Neuronal stem cell (in vitro differentiated cells): ENCODE results near the gene SNAPC1.

Experiments
- DNase-seq: peaks from one replicate; pipeline ENCODE4 v3.0.0-alpha.2; 2013; ENCODE audit warnings: low spot score
- H2AFZ ChIP-seq: one replicate; pipeline ENCODE4 v1.6.1; 2013; ENCODE audit warnings: mild to moderate bottlenecking, low read length, inconsistent platforms
- H2AK5ac ChIP-seq: 2 replicates; pipeline ENCODE4 v1.6.1; 2013; ENCODE audit warnings: low read depth, mild to moderate bottlenecking, inconsistent platforms, low read length, moderate library complexity, mixed read lengths
- H2BK120ac ChIP-seq: 2 replicates; pipeline ENCODE4 v1.6.1; 2013; ENCODE audit warnings: low read depth, mild to moderate bottlenecking, inconsistent platforms, low read length, moderate library complexity, mixed read lengths
- H2BK12ac ChIP-seq: one replicate; pipeline ENCODE4 v1.6.1; 2013; ENCODE audit warnings: low read length, inconsistent platforms
- H2BK15ac ChIP-seq: 2 replicates; pipeline ENCODE4 v1.6.1; 2013; ENCODE audit warnings: mild to moderate bottlenecking, low read length, inconsistent platforms, mixed read lengths
- H2BK5ac ChIP-seq: one replicate; pipeline ENCODE4 v1.6.1; 2013; ENCODE audit warnings: inconsistent platforms, mild to moderate bottlenecking, low read length, moderate library complexity
- H3K14ac ChIP-seq: one replicate; pipeline ENCODE4 v1.6.1; 2013; ENCODE audit warnings: low read length, inconsistent platforms
- H3K18ac ChIP-seq: 2 replicates; pipeline ENCODE4 v1.6.1; 2013; ENCODE audit warnings: low read length, inconsistent platforms
- H3K23ac ChIP-seq: 2 replicates; pipeline ENCODE4 v1.6.1; 2013; ENCODE audit warnings: low read depth, mild to moderate bottlenecking, mixed read lengths, low read length, inconsistent platforms; ENCODE audit not compliant: poor library complexity
- H3K27ac ChIP-seq: replicated peaks from 3 replicates; pipeline ENCODE4 v1.5.1; 2013; ENCODE audit warnings: low read length, inconsistent platforms
- H3K27me3 ChIP-seq, 3 experiments: 2 replicates each; pipeline ENCODE4 v1.6.1; 2013; ENCODE audit warnings: low read length in 3 of 3, mild to moderate bottlenecking in 2 of 3, inconsistent platforms in 1 of 3, low read depth in 1 of 3, mixed read lengths in 1 of 3, moderate library complexity in 1 of 3; ENCODE audit not compliant: control insufficient read depth in 3 of 3, insufficient read depth in 3 of 3
- H3K36me3 ChIP-seq, 2 donors: replicated peaks in 1 of 2; 2 replicates each; pipeline ENCODE4 v1.6.1; 2013; ENCODE audit warnings: low read length in 2 of 2; ENCODE audit not compliant: control insufficient read depth in 2 of 2, insufficient read depth in 2 of 2
- H3K4ac ChIP-seq: 2 replicates; pipeline ENCODE4 v1.6.1; 2013; ENCODE audit warnings: inconsistent platforms, mild to moderate bottlenecking, low read length, moderate library complexity
- H3K4me1 ChIP-seq, 2 donors: 1 replicate in 1 of 2; 2 replicates in 1 of 2; pipeline ENCODE4 v1.6.1; 2013; ENCODE audit warnings: low read length in 2 of 2, low read depth in 1 of 2; ENCODE audit not compliant: control insufficient read depth in 2 of 2, insufficient read depth in 1 of 2
- H3K4me2 ChIP-seq: one replicate; pipeline ENCODE4 v1.6.1; 2013; ENCODE audit warnings: mild to moderate bottlenecking, low read length, inconsistent platforms; ENCODE audit not compliant: insufficient read depth, poor library complexity, severe bottlenecking
- H3K4me3 ChIP-seq, 2 donors: 2 replicates each; pipeline ENCODE4 v1.5.1; 2013; ENCODE audit warnings: low read length in 2 of 2, mild to moderate bottlenecking in 2 of 2, inconsistent platforms in 1 of 2, moderate library complexity in 1 of 2
- H3K79me1 ChIP-seq: one replicate; pipeline ENCODE4 v1.6.1; 2013; ENCODE audit warnings: low read depth, mild to moderate bottlenecking, inconsistent platforms, low read length, moderate library complexity
- H3K9ac ChIP-seq: one replicate; pipeline ENCODE4 v1.6.1; 2013; ENCODE audit warnings: mild to moderate bottlenecking, low read depth, low read length, inconsistent platforms; ENCODE audit not compliant: poor library complexity
- H3K9me3 ChIP-seq, 2 donors: replicated peaks in 1 of 2; 2 replicates each; pipeline versions ENCODE3 to v1.6.1; 2013; ENCODE audit warnings: low read length in 2 of 2, mild to moderate bottlenecking in 2 of 2, inconsistent platforms in 1 of 2, low read depth in 1 of 2, mixed read lengths in 1 of 2, moderate library complexity in 1 of 2; ENCODE audit not compliant: control insufficient read depth in 2 of 2, insufficient read depth in 1 of 2
- H4K8ac ChIP-seq: one replicate; pipeline ENCODE4 v1.6.1; 2013; ENCODE audit warnings: low read depth, mild to moderate bottlenecking, inconsistent platforms, low read length, moderate library complexity
- H4K91ac ChIP-seq: one replicate; pipeline ENCODE4 v1.6.1; 2013; ENCODE audit warnings: low read length, low read depth, mild to moderate bottlenecking, inconsistent platforms; ENCODE audit not compliant: poor library complexity
- WGBS, 2 donors: extraction: QIAGEN DNeasy Blood & Tissue Kit; methylation state at CpG; one replicate each; pipeline ENCODE4 v1.1.7; 2013; ENCODE audit warnings: missing lambda C conversion rate in 2 of 2, mixed read lengths in 1 of 2; ENCODE audit not compliant: insufficient read length in 2 of 2, insufficient replicate concordance in 1 of 2; ENCODE audit errors: extremely low coverage in 2 of 2; 5-methylcytosine and 5-hydroxymethylcytosine counted together

Gene SNAPC1

DNA sequence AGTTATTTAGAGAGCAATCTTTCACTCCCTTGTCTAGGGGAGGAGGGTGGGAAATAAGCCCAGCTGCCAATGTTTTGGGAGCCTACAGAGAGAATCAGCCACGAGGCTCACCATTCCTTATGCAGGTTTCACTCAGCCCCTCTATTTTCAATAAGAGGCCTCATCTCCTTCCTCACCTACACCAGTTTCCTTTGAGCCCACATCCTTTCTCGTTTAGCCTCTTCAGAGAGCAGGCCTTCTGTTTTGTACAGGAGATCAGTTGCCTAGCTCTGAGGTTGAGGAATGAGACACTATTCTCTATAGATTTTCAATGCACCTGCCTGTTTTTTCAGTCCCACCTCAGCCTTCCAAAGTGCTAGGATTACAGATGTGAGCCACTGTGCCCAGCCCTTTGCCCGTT, 17.9 kb downstream of the SNAPC1 start:
- Histone ChIP-seq H2BK12ac (no peak overlapping the region), H3K36me3 (peaks cover 14 to 95% of the 10 kb centered on the region in 2 donors), H3K9ac (no peak overlapping the region), H4K8ac (no peak overlapping the region), H3K79me1 (no peaks in the 10 kb centered on the region), H2BK5ac (no peak overlapping the region), H3K4me2 (no peak overlapping the region), H2BK120ac (no peak overlapping the region), H3K14ac (no peak overlapping the region), H3K4me3 (no peak overlapping the region), H3K9me3 (no peaks in the 10 kb centered on the region), H3K27me3 (no peaks in the 10 kb centered on the region), H4K91ac (no peak overlapping the region), H3K23ac (no peak overlapping the region), H2AK5ac (no peak overlapping the region), H2AFZ (no peak overlapping the region), H2BK15ac (no peak overlapping the region), H3K27ac (no peak overlapping the region), H3K4ac (no peak overlapping the region), H3K4me1 (no peaks in the 10 kb centered on the region), H3K18ac (no peak overlapping the region)
- WGBS, 2 donors: no CpG with 5 or more reads among the region's 3 CpGs
- no peak for DNase-seq

DNA sequence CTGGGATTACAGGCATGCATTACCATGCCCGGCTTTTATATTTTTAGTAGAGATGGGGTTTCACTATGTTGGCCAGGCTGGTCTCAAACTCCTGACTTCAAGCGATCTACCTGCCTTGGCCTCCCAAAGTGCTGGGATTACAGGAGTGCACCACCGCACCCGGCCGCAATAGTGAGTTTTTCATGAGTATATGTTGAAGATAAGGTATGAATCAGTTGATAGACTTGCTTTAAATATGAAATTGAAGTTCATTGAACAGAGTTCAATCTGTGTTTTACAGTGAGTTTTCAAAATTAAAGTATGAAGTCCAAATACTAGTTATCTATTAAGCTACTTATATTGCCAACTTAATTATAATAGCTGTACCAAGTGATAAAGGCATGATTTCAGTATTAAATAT, 35.1 kb downstream of the SNAPC1 start:
- Histone ChIP-seq H3K79me1 (no peaks in the 10 kb centered on the region), H2BK12ac (no peak overlapping the region), H3K9me3 (no peaks in the 10 kb centered on the region), H4K8ac (no peak overlapping the region), H3K4me3 (no peak overlapping the region), H3K4me1 (no peaks in the 10 kb centered on the region), H3K14ac (no peak overlapping the region), H4K91ac (no peak overlapping the region), H3K27ac (no peak overlapping the region), H2BK5ac (no peak overlapping the region), H3K36me3 (peaks cover 0 to 37% of the 10 kb centered on the region in 2 donors), H3K27me3 (no peaks in the 10 kb centered on the region), H3K4me2 (no peak overlapping the region), H3K18ac (no peak overlapping the region), H2AFZ (no peak overlapping the region), H3K9ac (no peak overlapping the region), H2BK15ac (no peak overlapping the region), H3K23ac (no peak overlapping the region), H2BK120ac (no peak overlapping the region), H3K4ac (no peak overlapping the region), H2AK5ac (no peak overlapping the region)
- no CpG with 5 or more reads among the region's 5 CpGs for WGBS, 2 donors
- no peak for DNase-seq

DNA sequence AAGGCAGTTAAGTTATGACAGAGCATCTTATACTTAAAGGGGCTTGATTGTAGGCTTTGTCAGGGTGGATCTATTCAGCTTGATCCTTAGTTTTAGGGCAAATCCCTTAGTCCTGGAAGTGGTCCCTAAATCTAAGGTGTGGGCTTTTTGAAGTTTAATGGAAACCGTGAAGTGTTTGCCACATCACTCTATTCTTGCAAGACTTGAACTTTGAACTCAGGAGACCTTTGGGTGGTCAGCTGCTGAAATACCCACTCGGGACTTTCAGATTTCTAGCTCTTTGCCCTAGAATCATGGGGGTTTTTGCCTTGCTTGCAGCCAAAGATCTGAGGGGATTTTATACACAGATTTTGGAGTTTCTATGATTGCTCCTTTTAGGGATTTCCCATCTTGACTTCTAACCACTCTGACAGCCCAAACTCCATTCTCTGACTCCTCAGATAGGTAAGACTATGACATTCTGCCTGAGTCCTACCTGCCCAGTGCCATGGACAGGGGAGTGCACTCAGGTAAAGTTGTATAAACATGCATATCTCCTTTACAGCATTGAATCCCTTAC, 39.9 kb downstream of the SNAPC1 start:
- H3K14ac ChIP-seq: no peak overlapping the region
- H3K9ac ChIP-seq: no peak overlapping the region
- H3K9me3 ChIP-seq: no peaks in the 10 kb centered on the region
- no peak overlapping the region for H2BK15ac ChIP-seq
- no peak overlapping the region for H3K18ac ChIP-seq
- no peaks in the 10 kb centered on the region for H3K36me3 ChIP-seq
- no peak overlapping the region for H3K4me3 ChIP-seq
- H2BK12ac ChIP-seq: no peak overlapping the region
- H4K91ac ChIP-seq: no peak overlapping the region
- no peak overlapping the region for H2BK120ac ChIP-seq
- H3K23ac ChIP-seq: no peak overlapping the region
- H3K27ac ChIP-seq: no peak overlapping the region
- H3K79me1 ChIP-seq: no peaks in the 10 kb centered on the region
- no peak overlapping the region for H4K8ac ChIP-seq
- WGBS, 2 donors: no CpG with 5 or more reads among the region's 2 CpGs
- H3K4ac ChIP-seq: no peak overlapping the region
- H2AK5ac ChIP-seq: no peak overlapping the region
- DNase-seq: no peak
- H2AFZ ChIP-seq: no peak overlapping the region
- peaks cover 0 to 4% of the 10 kb centered on the region in 2 donors for H3K4me1 ChIP-seq
- no peak overlapping the region for H3K4me2 ChIP-seq
- H2BK5ac ChIP-seq: no peak overlapping the region
- no peaks in the 10 kb centered on the region for H3K27me3 ChIP-seq

DNA sequence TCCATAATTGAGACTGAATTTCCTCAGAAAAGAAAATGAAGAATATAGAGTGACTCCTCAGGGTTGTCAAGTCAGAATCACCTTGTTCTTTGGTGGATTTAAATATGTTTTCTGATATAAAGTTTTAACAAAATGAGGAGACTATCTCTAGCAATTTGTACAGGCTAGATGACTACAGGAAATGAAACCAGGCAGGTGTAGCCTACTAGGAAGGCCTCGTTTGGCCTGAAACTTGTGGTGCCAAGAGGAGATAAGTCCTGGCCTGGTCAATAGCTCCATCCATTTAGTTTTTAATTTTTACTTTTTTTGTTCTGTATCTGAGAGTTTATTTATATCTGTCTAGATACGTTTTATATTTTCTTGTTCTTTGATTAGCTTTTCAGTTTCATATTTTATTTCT, 41.5 kb downstream of the SNAPC1 start:
- Histone ChIP-seq H3K14ac (no peak overlapping the region), H2AK5ac (no peak overlapping the region), H3K18ac (no peak overlapping the region), H4K8ac (no peak overlapping the region), H3K4me1 (peaks cover 0 to 4% of the 10 kb centered on the region in 2 donors), H3K79me1 (no peaks in the 10 kb centered on the region), H3K4ac (no peak overlapping the region), H2BK120ac (no peak overlapping the region), H3K36me3 (no peaks in the 10 kb centered on the region), H3K4me2 (no peak overlapping the region), H3K9ac (no peak overlapping the region), H3K27ac (no peak overlapping the region), H2BK12ac (no peak overlapping the region), H2AFZ (no peak overlapping the region), H2BK15ac (no peak overlapping the region), H3K23ac (no peak overlapping the region), H3K4me3 (no peak overlapping the region), H3K27me3 (no peaks in the 10 kb centered on the region), H4K91ac (no peak overlapping the region), H2BK5ac (no peak overlapping the region), H3K9me3 (no peaks in the 10 kb centered on the region)
- DNase-seq: no peak
- WGBS, 2 donors: no CpG with 5 or more reads among the region's 2 CpGs
